Measurements from ENCODE around the gene SEMA5B. TPM values are rescaled to one million over a fixed set of nuclear protein-coding genes. Genes with fewer than 3 reads are reported as not detected.

SEMA5B gene
- total RNA-seq, 1 experiment from 2014 or later: not detected

DNA sequence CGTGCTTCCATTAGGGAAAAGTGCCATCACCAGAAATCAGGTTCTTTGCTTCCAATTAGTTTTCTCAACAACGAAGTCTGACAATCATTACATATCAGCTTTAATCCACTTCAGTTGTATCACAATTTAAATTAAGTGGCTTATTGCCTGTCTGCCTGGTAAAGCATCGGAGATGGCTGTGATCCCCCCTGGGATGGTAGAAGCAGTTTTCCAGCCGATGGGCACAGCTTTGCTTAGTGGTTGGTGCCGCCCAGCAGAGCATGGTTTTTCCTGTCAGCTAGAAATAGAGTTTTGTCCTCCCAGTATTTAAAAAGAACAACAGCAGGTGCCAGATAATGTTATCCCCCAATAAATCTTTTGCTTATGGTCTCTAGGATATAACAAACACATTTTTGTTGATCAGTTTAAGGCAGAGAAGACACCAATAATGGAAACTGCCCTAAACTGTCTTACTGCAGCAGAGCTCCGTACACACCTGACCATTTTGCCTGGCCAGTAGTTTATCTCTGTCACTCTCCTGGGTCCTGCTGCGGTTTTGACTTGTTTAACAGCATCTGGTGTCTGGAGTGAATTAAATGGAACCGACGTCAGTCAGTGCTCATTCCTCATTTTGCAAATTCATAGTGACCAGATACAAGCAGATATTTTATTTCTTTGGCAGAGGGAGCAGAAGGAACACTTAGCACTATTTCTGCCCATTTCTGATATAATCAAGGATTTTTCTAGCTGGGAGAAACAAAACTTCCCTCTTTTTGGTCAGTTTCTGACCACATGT is 153.6 kb downstream of the SEMA5B start:
- Mint-ChIP-seq H3K36me3 (ENCODE audit: insufficient read depth, unreplicated experiment) (peaks cover 14% of the 10 kb centered on the region), H3K4me3 (ENCODE audit: unreplicated experiment) (no peak overlapping the region), H3K9me3 (ENCODE audit: unreplicated experiment) (no peaks in the 10 kb centered on the region), H3K27ac (ENCODE audit: low read depth, unreplicated experiment) (no peak overlapping the region), H3K27me3 (ENCODE audit: insufficient read depth, unreplicated experiment) (no peaks in the 10 kb centered on the region), H3K4me1 (ENCODE audit: insufficient read depth, unreplicated experiment) (no peaks in the 10 kb centered on the region)
- CTCF ChIA-PET: interaction anchor here (0.6 kb wide), 1 partner anchor 61 kb away, joined by 4 read pairs; no protein-coding TSS in a partner anchor
- no TSS peak for BruUV-seq (replicated peaks)
- no peak for DNase-seq (ENCODE audit: unreplicated experiment)
- intact Hi-C loops (cut with micrococcal nuclease): no loop called here
- TF ChIP-seq, protein P1, sequence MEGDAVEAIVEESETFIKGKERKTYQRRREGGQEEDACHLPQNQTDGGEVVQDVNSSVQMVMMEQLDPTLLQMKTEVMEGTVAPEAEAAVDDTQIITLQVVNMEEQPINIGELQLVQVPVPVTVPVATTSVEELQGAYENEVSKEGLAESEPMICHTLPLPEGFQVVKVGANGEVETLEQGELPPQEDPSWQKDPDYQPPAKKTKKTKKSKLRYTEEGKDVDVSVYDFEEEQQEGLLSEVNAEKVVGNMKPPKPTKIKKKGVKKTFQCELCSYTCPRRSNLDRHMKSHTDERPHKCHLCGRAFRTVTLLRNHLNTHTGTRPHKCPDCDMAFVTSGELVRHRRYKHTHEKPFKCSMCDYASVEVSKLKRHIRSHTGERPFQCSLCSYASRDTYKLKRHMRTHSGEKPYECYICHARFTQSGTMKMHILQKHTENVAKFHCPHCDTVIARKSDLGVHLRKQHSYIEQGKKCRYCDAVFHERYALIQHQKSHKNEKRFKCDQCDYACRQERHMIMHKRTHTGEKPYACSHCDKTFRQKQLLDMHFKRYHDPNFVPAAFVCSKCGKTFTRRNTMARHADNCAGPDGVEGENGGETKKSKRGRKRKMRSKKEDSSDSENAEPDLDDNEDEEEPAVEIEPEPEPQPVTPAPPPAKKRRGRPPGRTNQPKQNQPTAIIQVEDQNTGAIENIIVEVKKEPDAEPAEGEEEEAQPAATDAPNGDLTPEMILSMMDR (IDR thresholded peaks at IDR 0.05; ENCODE audit: unreplicated experiment): no peak
- POLR2A ChIA-PET: no interaction called here

DNA sequence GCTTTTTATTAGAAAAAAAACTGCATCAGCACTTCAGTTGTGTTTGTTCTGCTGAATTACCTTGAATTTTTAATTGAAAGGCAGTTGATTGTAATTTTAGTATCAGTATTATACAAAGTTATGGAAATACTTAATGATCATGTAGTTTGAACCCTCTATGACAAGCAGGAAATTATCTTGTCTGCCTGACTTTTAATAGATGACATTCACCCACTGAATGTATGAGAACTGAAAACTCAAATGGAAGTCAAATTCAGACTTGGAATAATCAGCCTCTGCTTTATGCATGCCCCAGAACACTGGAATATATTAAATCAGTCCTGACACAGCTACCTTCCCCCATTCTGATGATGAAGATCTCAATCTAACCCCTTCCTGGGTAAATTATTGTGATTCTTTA is 159.2 kb downstream of the SEMA5B start:
- TF ChIP-seq, protein P1 (IDR thresholded peaks at IDR 0.05; ENCODE audit: unreplicated experiment): no peak
- no peak for DNase-seq (ENCODE audit: unreplicated experiment)

DNA sequence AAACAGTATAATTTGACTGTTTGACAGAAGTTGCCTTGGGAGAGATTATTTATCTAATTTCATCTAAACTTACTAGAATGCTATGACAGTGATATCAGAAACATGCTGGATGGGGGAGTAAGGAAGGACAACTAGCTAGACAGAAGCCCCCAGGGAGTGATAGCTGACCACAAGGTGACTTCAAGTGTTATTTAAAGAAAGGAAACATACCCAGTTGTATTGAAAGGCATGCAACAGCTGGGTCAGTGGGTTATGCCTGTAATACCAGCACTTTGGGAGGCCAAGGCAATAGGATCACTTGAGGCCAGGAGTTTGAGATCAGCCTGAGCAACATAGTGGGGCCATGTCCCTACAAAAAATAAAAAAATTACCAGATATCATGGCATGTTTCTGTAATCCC is 163.1 kb downstream of the SEMA5B start:
- H3K4me1 Mint-ChIP-seq (ENCODE audit: insufficient read depth, unreplicated experiment): no peaks in the 10 kb centered on the region
- TF ChIP-seq, protein P1 (IDR thresholded peaks at IDR 0.05; ENCODE audit: unreplicated experiment): no peak
- DNase-seq (ENCODE audit: unreplicated experiment): no peak
- intact Hi-C loops (cut with micrococcal nuclease): no loop called here
- no peaks in the 10 kb centered on the region for H3K9me3 Mint-ChIP-seq (ENCODE audit: unreplicated experiment)
- no peaks in the 10 kb centered on the region for H3K27me3 Mint-ChIP-seq (ENCODE audit: insufficient read depth, unreplicated experiment)
- no TSS peak for BruUV-seq (replicated peaks)
- ChIA-PET CTCF (interaction anchor here (0.5 to 1.7 kb wide), 5 partner anchors 11 to 788 kb away, joined by 3 to 4 read pairs (median 3); partner anchors contain the start of gene SEMA5B), POLR2A (no interaction called here)
- peaks cover 19% of the 10 kb centered on the region for H3K36me3 Mint-ChIP-seq (ENCODE audit: insufficient read depth, unreplicated experiment)
- H3K27ac Mint-ChIP-seq (ENCODE audit: low read depth, unreplicated experiment): no peak overlapping the region
- no peak overlapping the region for H3K4me3 Mint-ChIP-seq (ENCODE audit: unreplicated experiment)

More for the DNA sequence above, 159.2 kb downstream of the SEMA5B start:
- H3K27me3 Mint-ChIP-seq (ENCODE audit: insufficient read depth, unreplicated experiment): no peaks in the 10 kb centered on the region
- BruUV-seq (replicated peaks): no TSS peak
- ChIA-PET CTCF (interaction anchor here (0.6 kb wide), 1 partner anchor 542 kb away, joined by 3 read pairs; no protein-coding TSS in a partner anchor), POLR2A (interaction anchor here (1.1 kb wide), 3 partner anchors 10 to 162 kb away, joined by 3 to 4 read pairs (median 3); no protein-coding TSS in a partner anchor)
- intact Hi-C loops (cut with micrococcal nuclease): no loop called here
- H3K36me3 Mint-ChIP-seq (ENCODE audit: insufficient read depth, unreplicated experiment): peaks cover 14% of the 10 kb centered on the region
- H3K4me3 Mint-ChIP-seq (ENCODE audit: unreplicated experiment): no peak overlapping the region
- no peak overlapping the region for H3K27ac Mint-ChIP-seq (ENCODE audit: low read depth, unreplicated experiment)
- H3K4me1 Mint-ChIP-seq (ENCODE audit: insufficient read depth, unreplicated experiment): no peaks in the 10 kb centered on the region
- H3K9me3 Mint-ChIP-seq (ENCODE audit: unreplicated experiment): no peaks in the 10 kb centered on the region

DNA sequence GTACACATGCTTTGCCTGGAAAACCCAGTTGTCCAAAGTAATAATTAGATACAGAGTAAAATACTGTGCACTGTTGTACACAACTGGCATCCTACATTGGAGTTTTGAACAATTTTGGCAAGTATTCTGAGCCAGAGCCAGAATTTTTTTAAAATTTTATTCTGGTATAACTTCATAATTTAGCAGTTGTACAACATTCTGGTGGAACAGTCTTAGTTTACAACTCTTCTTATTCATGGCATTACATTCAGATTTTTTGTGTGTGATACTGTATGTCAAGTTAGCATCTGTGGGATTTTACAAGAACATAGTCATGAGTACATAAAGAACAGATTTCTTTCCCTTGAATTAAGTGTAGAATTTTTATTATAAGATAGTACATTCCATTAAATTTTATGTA is 165.2 kb downstream of the SEMA5B start:
- ChIA-PET POLR2A (no interaction called here), CTCF (interaction anchor here (0.6 kb wide), 1 partner anchor 138 kb away, joined by 3 read pairs; no protein-coding TSS in a partner anchor)
- Mint-ChIP-seq H3K36me3 (ENCODE audit: insufficient read depth, unreplicated experiment) (peaks cover 28% of the 10 kb centered on the region), H3K27ac (ENCODE audit: low read depth, unreplicated experiment) (no peak overlapping the region), H3K4me1 (ENCODE audit: insufficient read depth, unreplicated experiment) (no peaks in the 10 kb centered on the region), H3K27me3 (ENCODE audit: insufficient read depth, unreplicated experiment) (no peaks in the 10 kb centered on the region), H3K9me3 (ENCODE audit: unreplicated experiment) (no peaks in the 10 kb centered on the region), H3K4me3 (ENCODE audit: unreplicated experiment) (no peak overlapping the region)
- no peak for DNase-seq (ENCODE audit: unreplicated experiment)
- intact Hi-C loops (cut with micrococcal nuclease): no loop called here
- TF ChIP-seq, protein P1 (IDR thresholded peaks at IDR 0.05; ENCODE audit: unreplicated experiment): no peak
- BruUV-seq (replicated peaks): no TSS peak

Other genes starting within 250 kb of the SEMA5B start
- 11.3 and 15.2 TPM in 2 replicates for gene HSPBAP1, start 233.9 kb downstream of the SEMA5B start, total RNA-seq (2022)
- gene SLC49A4, start 232.7 kb downstream of the SEMA5B start, total RNA-seq (2022): 10.4 and 11.4 TPM in 2 replicates
- 42.7 and 47.7 TPM in 2 replicates for gene PDIA5, start 39.3 kb upstream of the SEMA5B start, total RNA-seq (2022)
- gene SEC22A, start 174.2 kb upstream of the SEMA5B start, total RNA-seq (2022): 16.2 and 16.5 TPM in 2 replicates

Data from MCF 10A (cell line).